HUES64 (cell line): ENCODE results near the gene STOML2. TPM values are rescaled to one million over a fixed set of nuclear protein-coding genes. Genes with fewer than 3 reads are reported as not detected.
"Not testable (repeated sequence)": the region's sequence is repeated elsewhere in the genome, so short reads cannot be mapped to it uniquely, and the experiment has no call there.

Experiments used
- H3K27ac ChIP-seq: 2 replicates; pipeline ENCODE4 v1.7.0; 2013; ENCODE audit warnings: low read depth, low read length, inconsistent platforms
- H3K27me3 ChIP-seq: 2 replicates; pipeline ENCODE4 v1.6.1; 2013; ENCODE audit warnings: mild to moderate bottlenecking, low read length; ENCODE audit not compliant: insufficient read depth
- H3K36me3 ChIP-seq: 2 replicates; pipeline ENCODE4 v1.6.1; 2013; ENCODE audit warnings: mild to moderate bottlenecking, low read length; ENCODE audit not compliant: insufficient read depth
- H3K4me1 ChIP-seq: 2 replicates; pipeline ENCODE4 v1.6.1; 2013; ENCODE audit warnings: mild to moderate bottlenecking, low read length, moderate library complexity; ENCODE audit not compliant: insufficient read depth
- H3K4me3 ChIP-seq: 2 replicates; pipeline ENCODE4 v1.5.1; 2013; ENCODE audit warnings: mild to moderate bottlenecking, low read length, moderate library complexity
- H3K9ac ChIP-seq: 2 replicates; pipeline ENCODE4 v1.6.1; 2013; ENCODE audit warnings: mild to moderate bottlenecking, low read depth, low read length
- H3K9me3 ChIP-seq: 2 replicates; pipeline ENCODE4 v1.6.1; 2013; ENCODE audit warnings: low read depth, low read length; ENCODE audit not compliant: insufficient read depth
- WGBS: fragments of 150-250, 120-280 bp; methylation state at CpG from one replicate; pipeline ENCODE4 v1.1.7; 2013; ENCODE audit warnings: missing lambda C conversion rate; 5-methylcytosine and 5-hydroxymethylcytosine counted together
- polyA plus RNA-seq, 2 experiments: library from polyadenylated mRNA; stranded (reverse); fragments of 50-300 nt; gene quantifications; one replicate each; pipeline ENCODE4 v1.2.3, GENCODE V29; 2013

STOML2 gene
- 134 TPM for polyA plus RNA-seq (2013, experiment 1 of 2)
- polyA plus RNA-seq (2013, experiment 2 of 2), result 132 TPM

DNA sequence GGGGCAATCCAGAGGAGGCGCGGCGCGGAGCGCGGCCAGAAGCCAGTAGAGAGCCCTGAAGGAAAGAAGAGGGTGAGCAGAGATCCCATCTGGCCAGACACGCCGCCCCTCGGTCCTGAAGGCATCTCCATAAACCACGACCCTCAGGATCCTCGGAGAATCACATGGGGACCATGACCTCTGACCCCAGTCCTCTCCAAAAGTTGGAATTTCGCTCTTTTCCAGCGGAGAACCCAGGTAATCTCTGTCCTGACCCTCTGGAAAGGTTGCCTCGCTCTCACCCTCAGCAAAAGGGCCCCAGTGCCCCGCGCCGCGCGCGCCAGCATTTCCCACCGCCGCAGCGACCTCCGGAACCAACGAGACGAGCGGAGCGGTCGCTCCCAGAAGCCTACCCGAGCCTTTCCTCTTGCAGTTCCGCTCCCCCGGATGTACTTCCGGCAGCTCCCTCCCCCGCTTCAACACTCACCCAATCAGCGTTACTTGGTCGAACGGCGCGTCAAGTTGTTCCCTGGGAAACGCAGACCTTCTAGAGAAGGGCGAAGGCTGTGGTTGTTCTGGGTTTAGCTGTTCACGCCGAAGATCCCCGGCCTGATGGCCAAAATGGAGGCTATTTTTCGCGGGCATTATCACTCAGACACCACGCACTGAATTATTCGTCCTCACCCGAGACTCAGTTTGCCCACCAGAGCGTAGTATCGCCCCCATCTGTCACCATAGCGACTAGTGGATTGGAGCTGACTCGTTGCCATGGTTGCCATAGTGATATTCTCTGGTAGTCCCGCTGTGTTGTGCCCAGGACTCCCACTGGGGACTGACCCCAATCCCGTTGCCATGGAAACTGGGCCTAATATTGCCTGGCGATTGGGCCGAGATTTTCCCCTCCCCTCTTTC lies at the start of gene STOML2:
TSS of gene STOML2 (minus strand) at position 363 of the 891 bp plus-strand sequence. CDS start at position 326, 37 bp downstream.
- peak within 1 kb of the TSS; percentile 86 for H3K27ac ChIP-seq
- whole genome bisulfite sequencing, result under 1% methylated on average over 57 of the region's 57 CpGs
- peak within 1 kb of the TSS; percentile 92 for H3K9ac ChIP-seq
- H3K36me3 ChIP-seq, result peaks cover 48% of the 10 kb centered on the region
- H3K9me3 ChIP-seq, result no peaks in the 10 kb centered on the region
- H3K4me1 ChIP-seq, result peaks cover 15% of the 10 kb centered on the region; the same call in 1 of the 2 replicates
- peak within 1 kb of the TSS; percentile 83 for H3K4me3 ChIP-seq
- H3K27me3 ChIP-seq, result no peaks in the 10 kb centered on the region

GRCh38 chr9:35147941-35148563 lies 45.1 kb upstream of the STOML2 start:
- not testable (repeated sequence) for H3K4me3 ChIP-seq, H3K36me3 ChIP-seq, H3K4me1 ChIP-seq, H3K27me3 ChIP-seq, H3K27ac ChIP-seq, H3K9ac ChIP-seq
- WGBS, result 81% methylated on average over 4 of the region's 5 CpGs
- H3K9me3 ChIP-seq, result peaks cover 34% of the 10 kb centered on the region

DNA sequence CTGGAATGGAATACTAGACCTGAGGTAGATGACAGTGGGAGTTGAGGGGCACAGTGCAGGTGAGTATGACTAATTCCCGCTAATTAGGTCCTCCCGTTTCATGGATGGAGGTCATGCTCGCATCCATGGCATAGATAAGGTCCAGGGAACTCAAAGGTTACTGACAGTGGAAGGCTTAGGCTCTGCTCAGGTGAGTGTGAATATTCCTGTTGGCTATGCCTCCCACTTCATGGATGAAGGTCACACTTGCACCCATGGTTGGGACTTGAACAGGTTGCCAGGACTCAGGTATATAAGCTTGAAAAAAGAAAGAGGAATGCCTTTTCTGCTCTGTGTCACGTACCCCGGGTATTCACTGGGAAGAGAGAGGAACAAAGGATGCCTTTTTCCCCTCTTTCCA lies 39.1 kb upstream of the STOML2 start:
- Histone ChIP-seq H3K27me3 (no peaks in the 10 kb centered on the region), H3K36me3 (no peaks in the 10 kb centered on the region), H3K27ac (no peak overlapping the region), H3K9me3 (peaks cover 36% of the 10 kb centered on the region), H3K4me3 (no peak overlapping the region), H3K4me1 (no peaks in the 10 kb centered on the region), H3K9ac (no peak overlapping the region)
- 92% methylated on average over 5 of the region's 5 CpGs for WGBS

- 93% methylated on average over 2 of the region's 2 CpGs for whole genome bisulfite sequencing
- Histone ChIP-seq H3K9ac (no peak overlapping the region), H3K27ac (no peak overlapping the region), H3K4me1 (no peaks in the 10 kb centered on the region), H3K27me3 (no peaks in the 10 kb centered on the region), H3K4me3 (no peak overlapping the region), H3K9me3 (peaks cover 36% of the 10 kb centered on the region), H3K36me3 (no peaks in the 10 kb centered on the region)
Measured at GRCh38 chr9:35140093-35140492, 37.2 kb upstream of the STOML2 start.

- Histone ChIP-seq H3K9ac (no peak overlapping the region), H3K4me1 (no peaks in the 10 kb centered on the region), H3K27ac (no peak overlapping the region), H3K27me3 (no peaks in the 10 kb centered on the region), H3K9me3 (peaks cover 16% of the 10 kb centered on the region), H3K36me3 (no peaks in the 10 kb centered on the region), H3K4me3 (no peak overlapping the region)
- 87% methylated on average over 8 of the region's 8 CpGs for WGBS
Measured at GRCh38 chr9:35136866-35137265, 33.9 kb upstream of the STOML2 start.

- Histone ChIP-seq H3K4me1 (no peaks in the 10 kb centered on the region), H3K9ac (no peak overlapping the region), H3K4me3 (no peak overlapping the region), H3K36me3 (no peaks in the 10 kb centered on the region), H3K9me3 (peaks cover 15% of the 10 kb centered on the region), H3K27ac (no peak overlapping the region), H3K27me3 (no peaks in the 10 kb centered on the region)
- WGBS, result 91% methylated on average over 7 of the region's 7 CpGs
Measured at GRCh38 chr9:35135988-35136387, 33.1 kb upstream of the STOML2 start.

GRCh38 chr9:35134920-35135319 lies 32.0 kb upstream of the STOML2 start:
- H3K4me1 ChIP-seq, result no peaks in the 10 kb centered on the region
- WGBS, result 90% methylated on average over 5 of the region's 6 CpGs

GRCh38 chr9:35116898-35117551 lies 14.1 kb upstream of the STOML2 start:
- Histone ChIP-seq H3K4me3 (peak overlapping the region; percentile 75), H3K27me3 (no peaks in the 10 kb centered on the region), H3K9ac (peak overlapping the region; percentile 68), H3K4me1 (peaks cover 25% of the 10 kb centered on the region), H3K36me3 (no peaks in the 10 kb centered on the region), H3K27ac (no peak overlapping the region), H3K9me3 (no peaks in the 10 kb centered on the region)
- WGBS, result 12% methylated on average over 30 of the region's 30 CpGs

More at GRCh38 chr9:35134920-35135319, 32.0 kb upstream of the STOML2 start:
- no peak overlapping the region for H3K4me3 ChIP-seq
- no peak overlapping the region for H3K27ac ChIP-seq
- H3K27me3 ChIP-seq, result no peaks in the 10 kb centered on the region
- H3K9me3 ChIP-seq, result peaks cover 21% of the 10 kb centered on the region
- no peak overlapping the region for H3K9ac ChIP-seq
- no peaks in the 10 kb centered on the region for H3K36me3 ChIP-seq

DNA sequence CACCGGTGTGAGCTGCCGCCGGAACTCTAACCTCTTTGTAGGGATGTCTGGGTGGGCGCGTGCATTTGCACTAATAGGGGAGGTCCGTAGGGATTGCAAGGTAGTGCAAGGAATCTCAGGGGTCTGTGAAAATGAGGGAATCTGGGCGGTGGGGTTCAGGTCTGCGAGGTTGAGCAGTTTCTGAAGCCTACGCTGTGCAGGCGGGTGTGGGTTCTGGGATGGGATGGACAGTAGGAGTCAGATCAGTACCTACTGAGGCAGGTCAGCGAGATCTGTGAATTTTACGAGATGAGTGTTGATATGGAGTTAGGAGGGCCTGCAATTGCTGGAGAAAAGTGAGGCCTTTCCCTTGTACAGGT lies 13.6 kb upstream of the STOML2 start:
- Histone ChIP-seq H3K4me1 (peaks cover 27% of the 10 kb centered on the region), H3K27ac (no peak overlapping the region; the same call in 1 of the 2 replicates), H3K36me3 (no peaks in the 10 kb centered on the region), H3K9me3 (no peaks in the 10 kb centered on the region), H3K27me3 (no peaks in the 10 kb centered on the region), H3K4me3 (peak overlapping the region; percentile 75), H3K9ac (peak overlapping the region; percentile 21; the same call in 1 of the 2 replicates)
- 2% methylated on average over 12 of the region's 12 CpGs for WGBS

DNA sequence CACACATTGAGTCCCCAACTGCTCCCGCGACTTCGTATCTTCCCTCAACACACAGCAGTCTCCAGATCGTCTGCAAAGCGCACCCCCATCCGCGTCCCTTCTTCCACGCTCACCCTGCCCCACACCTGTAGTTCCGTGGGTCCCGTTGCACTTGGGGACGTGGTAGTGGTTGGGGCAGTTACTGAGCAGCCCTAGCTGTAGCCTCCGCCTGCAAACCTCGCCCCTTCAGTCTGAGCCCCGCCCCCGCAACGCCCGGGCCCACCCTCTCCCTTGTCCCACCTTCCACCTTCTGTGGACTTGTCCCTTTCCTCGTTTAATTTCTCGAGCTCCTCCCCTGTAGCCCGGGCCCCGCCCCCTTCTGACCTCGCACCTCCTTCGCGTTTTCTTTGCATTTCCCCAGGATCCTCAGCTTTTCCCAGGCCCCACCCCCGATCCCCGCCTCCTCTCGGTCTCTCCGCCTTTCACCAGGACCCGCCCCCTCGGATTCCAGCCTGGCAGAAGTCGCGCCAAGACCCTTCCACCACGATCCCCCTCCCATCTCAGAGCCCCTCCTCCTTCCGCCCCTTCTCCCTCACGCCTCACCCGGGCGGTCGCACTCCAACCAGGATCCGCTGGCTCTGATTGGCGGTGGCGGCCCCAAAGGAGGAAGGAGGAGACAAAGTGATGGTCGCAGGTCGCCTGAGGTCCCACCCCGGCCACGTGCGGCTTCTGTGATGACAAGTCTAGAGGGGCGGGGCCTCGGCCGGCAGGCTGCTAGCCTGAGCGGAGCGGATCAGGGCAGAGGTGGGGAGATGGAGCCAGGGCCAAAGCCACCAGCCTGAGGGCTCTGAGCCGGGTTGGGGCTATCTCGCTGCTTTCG lies 13.0 kb upstream of the STOML2 start, which contains the start of gene ATOSB:
TSS of gene ATOSB (minus strand) at position 183 of the 859 bp plus-strand sequence. CDS start 7,588 bp downstream, outside the sequence.
- peak within 1 kb of the TSS; percentile 59 for H3K9ac ChIP-seq

More for the DNA sequence above, 13.0 kb upstream of the STOML2 start, which contains the start of gene ATOSB:
- under 1% methylated on average over 54 of the region's 54 CpGs for WGBS
- H3K27me3 ChIP-seq, result no peaks in the 10 kb centered on the region
- peak within 1 kb of the TSS; percentile 83 for H3K27ac ChIP-seq
- H3K36me3 ChIP-seq, result no peaks in the 10 kb centered on the region
- H3K9me3 ChIP-seq, result no peaks in the 10 kb centered on the region
- peak within 1 kb of the TSS; percentile 75 for H3K4me3 ChIP-seq
- H3K4me1 ChIP-seq, result peaks cover 29% of the 10 kb centered on the region
